Left lobe of liver (tissue), 2 donors: ENCODE measurements around the gene TBKBP1. TPM values are rescaled to one million over a fixed set of nuclear protein-coding genes. Genes with fewer than 3 reads are reported as not detected.

ENCODE experiments used
- ATAC-seq: fragments of 200-7000 bp; cut with Tn5 transposase; one replicate; pipeline ENCODE4 v1.9.1; 2020; ENCODE audit warnings: mild to moderate bottlenecking, moderate library complexity
- DNase-seq: peaks from one replicate; pipeline ENCODE4 v3.0.0-alpha.2; 2020; ENCODE audit warnings: low spot score
- total RNA-seq: library from RNA; stranded (reverse); gene quantifications from one replicate; pipeline ENCODE4 v1.2.1, GENCODE V29; 2021
- donor health status: DM: no; HTN: no; CAD: no; lungs with moderate emphysema.
- donor health status: DM: no; HTN: yes; CAD: no.

Gene TBKBP1, protein sequence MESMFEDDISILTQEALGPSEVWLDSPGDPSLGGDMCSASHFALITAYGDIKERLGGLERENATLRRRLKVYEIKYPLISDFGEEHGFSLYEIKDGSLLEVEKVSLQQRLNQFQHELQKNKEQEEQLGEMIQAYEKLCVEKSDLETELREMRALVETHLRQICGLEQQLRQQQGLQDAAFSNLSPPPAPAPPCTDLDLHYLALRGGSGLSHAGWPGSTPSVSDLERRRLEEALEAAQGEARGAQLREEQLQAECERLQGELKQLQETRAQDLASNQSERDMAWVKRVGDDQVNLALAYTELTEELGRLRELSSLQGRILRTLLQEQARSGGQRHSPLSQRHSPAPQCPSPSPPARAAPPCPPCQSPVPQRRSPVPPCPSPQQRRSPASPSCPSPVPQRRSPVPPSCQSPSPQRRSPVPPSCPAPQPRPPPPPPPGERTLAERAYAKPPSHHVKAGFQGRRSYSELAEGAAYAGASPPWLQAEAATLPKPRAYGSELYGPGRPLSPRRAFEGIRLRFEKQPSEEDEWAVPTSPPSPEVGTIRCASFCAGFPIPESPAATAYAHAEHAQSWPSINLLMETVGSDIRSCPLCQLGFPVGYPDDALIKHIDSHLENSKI
- 2.2 TPM for total RNA-seq

DNA sequence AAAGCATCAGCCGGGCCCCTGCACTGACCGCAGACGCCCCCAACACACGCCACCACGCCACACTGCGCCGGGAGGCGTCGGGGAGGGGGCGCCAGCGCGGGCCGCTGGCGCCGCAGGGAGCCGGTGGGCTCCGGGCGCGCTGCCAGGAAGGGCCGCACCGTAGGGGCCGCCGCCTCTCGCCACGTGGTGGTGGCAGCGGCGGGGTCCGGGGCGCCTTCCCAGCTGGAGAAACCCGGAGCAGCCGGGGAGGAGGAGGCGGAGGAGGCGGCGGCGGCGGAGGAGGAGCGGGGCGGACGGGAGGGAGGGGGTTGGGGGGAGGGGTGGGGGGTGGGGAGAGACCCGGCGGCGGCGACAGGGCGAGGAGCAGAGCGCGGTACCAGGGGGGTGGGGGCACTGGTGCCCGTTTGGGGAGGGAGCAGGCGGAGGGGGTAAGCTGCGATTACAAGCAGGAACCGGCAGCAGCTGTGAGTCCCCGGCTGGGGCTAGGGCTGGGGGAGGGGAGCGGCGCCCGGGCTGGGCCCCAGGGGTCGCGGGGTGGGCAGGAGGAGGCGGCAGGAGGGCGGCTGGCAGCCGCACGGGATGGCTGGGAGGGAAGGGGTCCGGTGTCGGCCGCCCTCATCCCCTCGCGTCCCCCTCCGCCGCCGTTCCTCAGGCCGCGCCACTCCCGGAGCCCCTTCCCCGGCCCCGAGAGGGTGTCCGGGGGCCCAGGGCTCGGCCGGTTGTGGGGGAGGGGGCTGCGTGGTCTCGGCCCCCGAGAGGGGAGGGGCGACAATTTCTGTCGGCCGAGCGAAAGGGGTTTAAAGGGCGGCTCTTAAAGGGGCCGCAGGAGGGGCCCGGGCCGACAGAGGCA lies at the start of gene TBKBP1:
Gene TBKBP1 (plus strand): TSS at position 431 of the 850 bp plus-strand sequence. CDS start 1,952 bp downstream, outside the sequence.
- ATAC-seq (peak; percentile 29), DNase-seq (no peak)

DNA sequence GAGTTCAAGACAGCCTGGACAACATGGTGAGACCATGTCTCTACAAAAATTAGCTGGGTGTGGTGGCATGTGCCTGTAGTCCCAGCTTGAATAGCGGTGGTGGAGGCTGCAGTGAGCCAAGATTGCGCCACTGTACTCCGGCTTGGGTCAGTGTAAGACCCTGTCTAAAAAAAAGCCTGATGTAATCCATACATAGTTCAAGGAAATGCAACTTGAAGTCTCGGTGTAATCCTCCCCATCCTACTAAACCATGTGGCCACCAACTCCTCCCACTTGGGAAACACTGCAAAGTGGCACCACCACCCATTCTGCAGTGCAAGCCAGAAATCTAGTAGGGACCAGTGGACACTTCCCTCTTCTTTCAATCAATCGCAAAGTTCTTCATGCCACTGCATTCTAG lies 49.6 kb upstream of the TBKBP1 start:
- ATAC-seq, result no peak
- no peak for DNase-seq

DNA sequence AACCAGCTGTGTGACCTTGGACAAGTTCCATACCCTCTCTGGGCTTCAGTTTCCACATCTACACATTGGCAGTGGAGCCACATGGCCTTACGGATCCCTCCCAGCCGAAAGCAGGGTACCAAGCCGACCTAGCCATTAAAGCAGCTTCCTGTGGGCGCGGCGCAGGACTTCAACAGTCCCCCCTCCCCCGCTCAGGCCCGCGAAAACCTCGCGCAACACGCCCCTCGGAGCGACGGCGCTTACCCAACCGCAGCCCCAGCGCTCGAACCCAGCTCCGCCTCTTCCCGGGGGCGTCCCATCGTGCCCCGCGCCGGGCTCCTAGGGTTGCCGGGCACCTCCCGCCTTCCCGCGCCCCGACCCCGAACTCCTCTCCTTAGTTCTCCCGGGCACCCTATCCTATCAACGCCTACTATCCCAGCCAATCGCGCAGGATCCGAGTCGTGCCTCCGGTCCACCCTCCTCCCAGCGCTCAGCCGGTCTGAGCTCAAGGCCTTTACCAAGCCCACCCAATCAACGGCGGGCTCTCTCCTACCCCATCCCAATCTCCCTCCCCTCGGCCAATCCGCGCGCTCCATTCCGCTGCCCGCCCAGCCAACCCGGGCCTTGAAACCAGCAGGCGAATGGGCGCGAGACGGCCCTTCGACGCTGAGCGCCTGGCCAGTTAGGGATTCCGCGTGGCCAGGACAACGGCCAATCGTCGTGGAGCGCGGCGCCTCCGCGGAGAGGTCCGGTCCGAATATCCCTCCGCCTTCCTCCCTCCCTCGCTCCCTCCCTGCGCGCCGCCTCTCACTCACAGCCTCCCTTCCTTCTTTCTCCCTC lies 44.6 kb upstream of the TBKBP1 start, which contains the start of gene KPNB1:
Gene KPNB1 (plus strand): TSS at position 767 of the 819 bp plus-strand sequence. CDS start 326 bp downstream, outside the sequence.
- peak; percentile 100 for DNase-seq
- ATAC-seq, result peak; percentile 81

DNA sequence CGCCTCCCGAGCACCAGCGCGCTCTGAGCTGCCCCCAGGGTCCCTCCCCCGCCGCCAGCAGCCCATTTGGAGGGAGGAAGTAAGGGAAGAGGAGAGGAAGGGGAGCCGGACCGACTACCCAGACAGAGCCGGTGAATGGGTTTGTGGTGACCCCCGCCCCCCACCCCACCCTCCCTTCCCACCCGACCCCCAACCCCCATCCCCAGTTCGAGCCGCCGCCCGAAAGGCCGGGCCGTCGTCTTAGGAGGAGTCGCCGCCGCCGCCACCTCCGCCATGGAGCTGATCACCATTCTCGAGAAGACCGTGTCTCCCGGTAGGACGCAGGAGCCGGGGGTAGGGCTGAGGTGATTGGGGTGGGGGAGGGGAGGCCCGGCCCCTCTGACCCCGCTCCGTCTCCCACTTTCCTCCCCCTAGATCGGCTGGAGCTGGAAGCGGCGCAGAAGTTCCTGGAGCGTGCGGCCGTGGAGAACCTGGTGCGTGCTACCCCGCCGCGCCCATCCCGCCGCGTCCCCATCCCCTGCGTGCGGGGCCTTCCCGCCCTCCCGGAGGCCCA lies 43.9 kb upstream of the TBKBP1 start:
- ATAC-seq (peak; percentile 37), DNase-seq (peak; percentile 76)

DNA sequence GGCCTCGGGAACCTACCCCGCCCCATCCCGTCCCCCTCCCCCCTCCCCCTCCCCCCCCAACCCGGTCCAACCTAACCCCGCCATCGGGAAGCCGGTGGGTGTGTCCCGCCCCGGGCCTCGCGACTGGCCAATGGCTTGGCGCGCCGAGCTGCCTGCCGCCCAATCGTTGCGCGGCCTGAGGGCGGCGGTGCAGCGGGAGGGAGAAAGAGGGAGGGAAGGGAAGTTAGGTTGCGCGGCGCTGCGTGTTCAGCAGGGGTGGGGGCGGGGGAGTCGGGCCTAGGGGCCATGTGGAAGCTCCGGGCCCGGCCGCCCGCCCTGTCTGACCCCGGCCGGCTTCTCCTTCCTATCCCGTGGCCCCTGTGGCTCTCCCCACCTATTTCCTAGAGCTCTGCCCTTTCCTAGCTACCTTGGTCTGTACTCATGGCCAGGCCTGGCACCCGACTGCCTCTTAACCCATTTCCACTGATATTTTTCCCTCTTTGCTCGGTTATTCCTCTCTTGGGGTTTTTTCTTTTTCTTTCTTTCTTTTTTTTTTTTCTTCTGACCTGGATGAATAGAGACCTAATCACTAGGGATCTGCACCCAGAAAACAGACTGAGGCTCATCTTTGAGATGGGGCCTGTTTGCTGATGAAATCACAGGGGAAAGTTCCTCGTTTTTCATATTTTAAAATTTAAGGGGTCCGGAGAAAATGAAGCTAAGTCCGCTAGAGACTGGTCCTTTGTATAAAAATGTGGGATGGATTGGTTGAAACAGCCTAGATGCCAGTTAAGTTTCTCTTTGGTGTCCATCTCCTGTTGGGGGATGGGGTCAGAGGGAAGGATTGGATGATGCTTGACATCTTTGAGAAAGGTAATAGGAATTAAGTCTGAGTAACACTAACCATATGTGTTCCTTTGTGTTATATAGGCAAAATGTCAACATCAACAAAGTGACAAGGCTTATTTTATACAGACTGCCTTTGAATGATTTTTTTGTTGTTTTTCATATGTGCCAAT lies 43.1 kb upstream of the TBKBP1 start:
- ATAC-seq (peak; percentile 67), DNase-seq (peak; percentile 97)

DNA sequence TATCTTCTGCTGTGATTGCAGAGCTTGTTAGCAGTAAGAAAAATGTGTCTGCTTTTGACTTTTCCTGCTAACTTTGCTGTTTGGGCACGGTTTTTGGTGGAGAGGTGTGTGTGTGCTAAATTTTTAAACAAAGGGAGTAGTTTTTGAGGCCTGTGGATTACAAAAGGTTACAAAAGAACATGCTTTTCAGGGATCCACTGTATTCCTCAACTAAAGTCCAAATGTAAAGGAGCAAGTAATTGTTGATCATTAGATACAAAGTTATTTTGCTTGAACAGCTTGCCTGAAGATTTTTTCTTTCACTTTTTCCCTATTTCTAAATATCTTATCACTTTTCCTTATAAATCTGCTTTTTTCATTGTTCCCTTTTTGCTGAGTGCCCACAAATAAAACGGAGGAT lies 42.3 kb upstream of the TBKBP1 start:
- ATAC-seq (no peak), DNase-seq (no peak)

DNA sequence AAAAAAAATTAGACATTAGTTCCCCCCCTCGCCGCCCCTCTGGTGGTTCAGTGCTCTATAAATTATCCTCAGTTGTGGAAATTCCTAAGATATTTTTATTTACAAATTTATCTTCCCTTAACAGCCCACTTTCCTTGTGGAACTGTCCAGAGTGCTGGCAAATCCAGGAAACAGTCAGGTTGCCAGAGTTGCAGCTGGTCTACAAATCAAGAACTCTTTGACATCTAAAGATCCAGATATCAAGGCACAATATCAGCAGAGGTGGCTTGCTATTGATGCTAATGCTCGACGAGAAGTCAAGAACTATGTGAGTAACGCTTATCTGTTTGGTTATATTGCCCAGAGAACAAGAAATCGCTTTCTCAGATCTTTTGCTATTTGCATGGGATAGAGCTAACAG lies 41.4 kb upstream of the TBKBP1 start:
- no peak for DNase-seq
- ATAC-seq, result no peak

DNA sequence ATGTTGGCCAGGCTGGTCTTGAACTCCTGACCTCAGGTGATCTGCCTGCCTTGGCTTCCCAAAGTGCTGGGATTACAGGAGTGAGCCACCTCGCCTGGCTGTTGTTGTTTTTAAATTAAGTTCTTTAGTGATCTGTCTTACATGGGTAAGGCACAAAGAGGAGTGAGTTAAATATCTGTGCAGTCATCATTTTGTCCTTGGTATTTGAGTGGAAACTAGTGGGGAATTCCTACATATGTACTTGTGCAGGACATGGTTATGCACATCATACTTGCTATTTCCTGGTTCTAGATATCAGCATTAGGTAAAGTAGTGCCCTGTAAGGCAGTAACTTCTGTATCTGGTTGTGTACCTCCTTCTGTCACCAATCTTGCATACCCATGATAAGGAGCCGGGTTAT lies 40.5 kb upstream of the TBKBP1 start:
- no peak for DNase-seq

DNA sequence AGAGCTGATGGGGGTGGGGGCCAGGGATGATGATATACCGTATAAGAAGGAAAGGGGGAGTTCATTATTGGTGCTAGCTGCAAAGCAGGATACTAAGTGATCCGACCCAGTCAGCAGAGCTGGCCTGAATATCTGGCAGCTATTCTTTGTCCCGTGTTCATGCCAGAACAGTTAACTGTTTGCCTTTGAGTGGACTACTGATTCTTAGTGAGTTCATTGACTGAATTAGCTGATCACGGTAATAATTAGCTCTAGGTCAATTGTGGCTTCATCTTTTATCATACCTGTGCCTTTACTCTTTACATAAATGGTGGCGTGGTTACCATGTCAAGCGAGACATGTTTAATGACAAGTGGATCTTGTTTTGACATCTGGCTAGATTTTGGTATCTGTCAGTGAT lies 39.0 kb upstream of the TBKBP1 start:
- ATAC-seq (peak; percentile 60), DNase-seq (peak; percentile 60)

More for the DNA sequence above, 40.5 kb upstream of the TBKBP1 start:
- no peak for ATAC-seq

DNA sequence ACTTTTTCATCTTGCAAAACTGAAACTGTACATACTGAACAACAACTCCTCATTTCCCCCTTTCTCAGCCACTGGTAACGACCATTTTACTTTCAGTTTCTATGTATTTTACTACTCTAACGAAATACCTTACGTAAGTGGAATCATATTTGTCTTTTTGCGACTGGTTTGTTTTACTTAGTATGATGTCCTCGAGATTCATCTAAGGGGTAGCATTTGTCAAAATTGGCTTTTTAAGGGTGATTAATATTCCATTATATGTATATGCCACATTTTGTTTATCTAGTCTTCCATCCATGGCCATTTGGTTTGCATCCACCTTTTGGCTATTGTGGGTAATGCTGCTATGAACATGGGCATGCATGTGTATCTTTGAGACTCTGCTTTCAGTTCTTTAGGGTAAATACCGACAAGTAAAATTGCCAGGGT lies 33.9 kb upstream of the TBKBP1 start:
- no peak for DNase-seq
- no peak for ATAC-seq

DNA sequence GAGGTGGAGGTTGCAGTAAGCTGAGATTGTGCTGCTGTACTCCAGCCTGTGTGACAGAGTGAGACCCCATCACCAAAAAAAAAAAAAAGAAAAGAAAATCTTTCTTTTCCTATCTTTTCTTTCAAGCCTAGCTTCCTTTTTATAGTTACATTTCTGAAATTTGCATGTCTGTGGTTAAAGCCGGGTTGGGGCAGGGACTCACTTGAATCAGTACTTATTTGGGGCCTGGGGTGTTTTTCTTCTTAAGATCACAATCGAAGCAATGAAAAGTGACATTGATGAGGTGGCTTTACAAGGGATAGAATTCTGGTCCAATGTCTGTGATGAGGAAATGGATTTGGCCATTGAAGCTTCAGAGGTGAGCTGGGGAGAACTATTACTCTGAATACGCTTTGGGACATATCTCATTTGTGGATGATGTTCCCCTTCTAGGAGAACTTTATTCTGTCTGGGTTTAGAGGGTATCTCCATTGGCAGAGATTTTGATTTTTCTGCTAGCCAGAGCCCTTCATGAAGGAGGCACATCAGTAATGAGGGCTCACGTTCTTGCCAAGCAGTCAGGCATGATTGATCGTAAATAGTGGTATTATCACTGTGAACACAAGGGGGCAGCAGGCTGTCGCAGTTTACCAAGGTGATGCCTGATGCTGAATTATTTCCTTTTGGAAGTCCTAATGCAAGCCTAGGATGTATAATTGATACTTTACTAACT lies 29.9 kb upstream of the TBKBP1 start:
- DNase-seq (no peak), ATAC-seq (peak; percentile 92)

DNA sequence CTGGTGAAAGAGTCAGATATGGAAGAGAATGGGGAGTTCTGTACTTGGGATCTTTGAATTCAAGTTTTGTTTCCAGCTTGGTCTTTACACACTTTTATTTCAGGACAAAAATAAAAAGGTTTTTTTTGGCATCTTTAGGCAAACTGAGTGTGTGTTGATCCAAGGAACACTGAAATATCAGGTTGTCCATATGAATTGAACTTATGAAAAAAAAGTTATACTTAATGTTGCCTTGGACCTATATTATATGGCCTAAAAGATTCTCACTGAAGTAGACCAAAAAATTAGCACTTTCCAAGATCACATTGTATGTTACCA lies 29.4 kb upstream of the TBKBP1 start:
- no peak for ATAC-seq
- DNase-seq, result no peak

DNA sequence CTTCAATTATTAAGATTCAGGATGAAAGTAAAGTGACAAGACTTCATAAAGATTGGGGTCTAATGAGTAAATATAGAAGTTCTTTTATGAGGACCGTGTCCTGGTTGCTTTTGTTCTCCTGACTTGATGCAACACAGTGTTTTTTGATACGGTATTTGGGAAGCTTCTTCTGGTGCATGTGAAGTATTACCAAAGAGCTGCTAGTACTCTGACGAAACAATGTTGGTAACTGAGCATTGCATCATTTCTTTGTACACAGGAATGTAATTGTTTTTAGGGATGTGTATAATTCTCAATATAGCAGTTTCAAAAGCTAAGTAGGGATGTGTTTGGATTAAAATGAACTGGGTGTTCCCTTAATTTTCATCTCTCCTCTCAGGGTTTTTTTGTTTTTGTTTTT lies 28.3 kb upstream of the TBKBP1 start:
- peak; percentile 25 for ATAC-seq
- no peak for DNase-seq

DNA sequence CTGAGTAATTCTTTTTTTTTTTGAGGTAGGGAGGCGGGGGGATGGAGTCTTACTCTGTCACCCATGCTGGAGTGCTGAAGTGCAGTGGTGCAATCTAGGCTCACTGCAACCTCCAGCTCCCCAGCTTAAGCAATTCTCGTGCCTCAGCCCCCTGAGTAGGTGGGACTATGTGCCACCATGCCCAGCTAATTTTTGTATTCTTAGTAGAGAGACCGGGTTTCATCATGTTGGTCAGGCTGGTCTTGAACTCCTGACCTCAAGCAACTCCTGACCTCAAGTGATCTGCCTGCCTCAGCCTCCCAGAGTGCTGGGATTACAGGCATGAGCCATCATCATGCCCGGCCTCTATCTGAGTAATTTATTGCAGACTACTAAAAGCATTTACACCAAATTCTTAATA lies 24.9 kb upstream of the TBKBP1 start:
- ATAC-seq (no peak), DNase-seq (no peak)

DNA sequence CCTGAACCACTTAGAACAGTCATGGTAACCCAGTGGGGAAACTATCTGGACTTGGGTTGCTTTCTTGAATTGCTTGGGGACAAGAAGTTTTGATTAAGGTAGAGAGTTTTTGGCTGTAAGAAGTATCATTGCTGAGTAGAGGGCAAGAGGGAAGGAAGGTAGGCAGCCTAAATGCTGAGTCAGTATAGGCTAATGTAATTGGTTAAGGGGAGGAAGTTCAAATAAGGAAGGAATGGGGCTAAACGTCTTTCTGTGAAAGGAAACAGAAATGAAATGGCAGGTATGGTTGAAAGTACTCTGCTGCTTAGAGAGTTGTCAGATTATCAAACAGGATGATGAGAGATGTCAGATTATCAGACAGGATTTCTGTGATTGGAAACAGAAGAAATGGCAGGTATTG lies 23.9 kb upstream of the TBKBP1 start:
- ATAC-seq (no peak), DNase-seq (no peak)

DNA sequence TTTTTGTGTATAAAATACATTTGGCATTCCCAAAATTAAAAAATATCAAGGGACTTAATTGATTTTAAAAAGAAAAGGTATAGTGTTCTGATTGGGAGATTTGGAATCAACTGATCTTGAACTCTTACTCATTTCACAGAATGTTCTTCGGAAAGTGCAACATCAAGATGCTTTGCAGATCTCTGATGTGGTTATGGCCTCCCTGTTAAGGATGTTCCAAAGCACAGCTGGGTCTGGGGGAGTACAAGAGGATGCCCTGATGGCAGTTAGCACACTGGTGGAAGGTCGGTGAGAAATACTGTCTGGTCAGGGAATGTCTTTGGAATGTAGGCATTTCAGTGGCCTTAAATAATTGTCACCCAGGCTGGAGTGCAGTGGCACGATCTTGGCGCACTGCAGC lies 19.5 kb upstream of the TBKBP1 start:
- ATAC-seq (no peak), DNase-seq (no peak)

DNA sequence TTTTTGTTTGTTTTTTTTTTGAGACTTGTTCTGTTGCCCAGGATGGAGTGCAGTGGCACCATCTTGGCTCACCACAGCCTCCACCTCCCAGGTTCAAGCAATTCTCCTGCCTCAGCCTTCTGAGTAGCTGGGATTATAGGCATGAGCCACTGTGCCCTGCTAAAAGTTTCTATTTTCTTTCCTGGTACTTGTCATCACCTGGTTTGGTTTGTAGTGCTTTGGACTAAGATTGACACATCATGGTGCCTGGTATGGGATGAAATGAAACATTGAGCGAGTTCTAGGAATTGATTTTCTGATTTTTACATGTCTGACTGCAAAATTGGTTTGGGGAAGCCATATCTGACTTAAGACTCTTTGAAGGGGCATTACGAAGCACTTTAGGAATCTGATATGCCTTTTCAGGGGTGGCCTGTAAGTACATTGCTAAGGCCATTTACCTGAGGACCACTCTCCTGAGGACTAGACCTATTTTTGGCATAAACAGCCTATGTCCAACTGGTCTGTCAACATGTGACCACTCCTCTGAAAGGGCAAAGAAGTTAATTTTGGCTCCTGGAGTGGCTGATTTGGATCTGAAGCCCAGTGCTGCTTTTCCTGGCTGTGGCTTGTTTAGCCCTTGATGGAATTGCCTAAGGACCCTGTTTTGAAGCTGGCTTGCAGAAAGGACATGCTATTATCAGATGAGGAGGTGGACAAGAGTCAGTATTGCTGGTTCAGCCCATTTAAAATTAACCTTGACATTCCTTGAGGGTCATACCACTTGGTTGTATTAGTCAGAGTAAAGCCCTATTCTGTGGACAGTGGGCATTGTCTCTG lies 18.4 kb upstream of the TBKBP1 start:
- no peak for ATAC-seq
- DNase-seq, result no peak

DNA sequence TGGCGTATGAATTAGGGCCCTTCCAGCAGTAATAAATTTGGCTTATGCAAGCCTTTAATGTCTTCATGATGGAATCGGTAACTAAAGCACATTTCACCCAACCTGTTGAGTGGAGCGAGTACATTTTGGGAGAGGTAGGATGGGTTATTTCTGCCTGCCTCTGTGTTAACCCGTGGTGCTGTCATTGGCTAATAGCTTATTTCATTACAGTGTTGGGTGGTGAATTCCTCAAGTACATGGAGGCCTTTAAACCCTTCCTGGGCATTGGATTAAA lies 17.8 kb upstream of the TBKBP1 start:
- no peak for DNase-seq
- ATAC-seq, result no peak
